T-helper 2 cell treated with Interferon-gamma antibody and Interleukin-4, amounts not matched to agents 5 μg/mL and 100 μg/mL, for 36 hours (primary cell): Measurements from ENCODE around the gene MBD6.
"Not testable (repeated sequence)": the region's sequence is repeated elsewhere in the genome, so short reads cannot be mapped to it uniquely, and the experiment has no call there.

ENCODE experiments used
- DNase-seq: peaks from one replicate; pipeline ENCODE4 v3.0.0; 2021; ENCODE audit warnings: low spot score
- H3K27ac Mint-ChIP-seq: one replicate; pipeline ENCODE4 v1.8.0; 2021; ENCODE audit warnings: mild to moderate bottlenecking, mixed read lengths
- H3K27me3 Mint-ChIP-seq: one replicate; pipeline ENCODE4 v1.8.0; 2021; ENCODE audit warnings: low read depth, mixed read lengths
- H3K36me3 Mint-ChIP-seq: one replicate; pipeline ENCODE4 v1.8.0; 2021; ENCODE audit warnings: low read depth, mixed read lengths
- H3K4me1 Mint-ChIP-seq: one replicate; pipeline ENCODE4 v1.8.0; 2021; ENCODE audit warnings: low read depth, mixed read lengths
- H3K4me3 Mint-ChIP-seq: one replicate; pipeline ENCODE4 v1.8.0; 2022; ENCODE audit warnings: mild to moderate bottlenecking, moderate library complexity, mixed read lengths
- H3K9me3 Mint-ChIP-seq: one replicate; pipeline ENCODE4 v1.8.0; 2021; ENCODE audit warnings: mixed read lengths

MBD6 gene

DNA sequence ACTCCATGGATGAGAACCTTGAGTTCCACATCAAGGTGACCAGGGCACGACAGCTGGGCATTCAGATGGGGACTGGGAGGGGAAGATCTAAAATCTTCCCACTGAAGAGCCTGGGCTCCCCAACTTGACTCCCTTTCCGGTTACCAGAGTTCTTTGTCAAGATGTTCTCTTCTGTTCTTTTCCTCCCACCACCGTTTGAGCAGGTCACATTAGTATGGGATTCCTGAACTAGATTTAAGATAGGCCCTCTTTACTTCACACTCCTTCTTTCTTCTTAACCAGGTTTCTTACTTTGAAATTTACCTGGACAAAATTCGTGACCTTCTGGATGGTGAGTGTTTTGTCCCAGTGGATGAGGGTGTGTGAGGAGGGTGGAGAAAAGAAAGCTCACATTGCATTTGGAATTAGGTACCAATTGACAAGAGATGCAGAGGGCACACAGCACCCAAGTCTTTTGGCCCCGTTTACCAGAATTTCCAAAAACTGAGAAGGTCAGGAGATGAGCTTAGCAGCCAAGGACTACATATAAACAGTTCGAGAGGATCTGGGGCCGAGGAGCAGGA lies 41.6 kb downstream of the MBD6 start:
- Mint-ChIP-seq H3K4me1 (peaks cover 2% of the 10 kb centered on the region), H3K27ac (no peak overlapping the region), H3K9me3 (no peaks in the 10 kb centered on the region)

DNA sequence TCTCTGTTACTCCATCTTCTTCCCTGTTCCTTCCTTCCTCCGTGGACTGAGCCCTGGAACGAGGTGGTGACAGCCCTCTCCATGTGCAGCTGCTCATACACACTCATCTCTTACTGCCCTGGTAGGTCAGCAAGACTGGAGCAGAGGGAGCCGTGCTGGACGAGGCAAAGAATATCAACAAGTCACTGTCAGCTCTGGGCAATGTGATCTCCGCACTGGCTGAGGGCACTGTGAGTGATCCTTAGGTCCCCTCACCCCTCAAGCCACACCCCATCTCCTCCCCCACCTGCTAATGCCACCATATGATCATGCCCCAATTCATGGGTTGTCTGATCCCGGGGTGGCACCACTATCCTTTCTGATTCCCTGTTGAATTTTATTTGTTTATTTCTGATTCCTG lies 46.2 kb downstream of the MBD6 start:
- Mint-ChIP-seq H3K4me1 (no peaks in the 10 kb centered on the region), H3K27ac (no peak overlapping the region), H3K27me3 (peaks cover 2% of the 10 kb centered on the region)

More for the DNA sequence above, 41.6 kb downstream of the MBD6 start:
- H3K27me3 Mint-ChIP-seq = peaks cover 5% of the 10 kb centered on the region
- DNase-seq = no peak
- H3K36me3 Mint-ChIP-seq = no peaks in the 10 kb centered on the region
- no peak overlapping the region for H3K4me3 Mint-ChIP-seq

DNA sequence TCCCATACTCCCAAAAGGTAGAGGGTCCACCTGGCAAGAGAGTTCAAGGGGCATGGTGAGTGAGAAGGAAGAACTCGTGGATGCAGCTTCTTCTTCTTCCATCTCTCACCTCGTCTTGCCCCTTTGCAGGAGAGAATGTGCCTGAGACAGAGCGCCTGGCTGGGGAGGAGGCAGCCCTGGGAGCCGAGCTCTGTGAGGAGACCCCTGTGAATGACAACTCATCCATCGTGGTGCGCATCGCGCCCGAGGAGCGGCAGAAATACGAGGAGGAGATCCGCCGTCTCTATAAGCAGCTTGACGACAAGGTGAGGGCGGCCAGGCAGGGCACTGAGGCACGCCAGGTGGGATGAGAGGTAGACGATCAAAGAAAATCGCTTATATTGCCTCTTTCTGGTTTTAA lies 47.2 kb downstream of the MBD6 start:
- no peaks in the 10 kb centered on the region for H3K4me1 Mint-ChIP-seq
- H3K27me3 Mint-ChIP-seq = no peaks in the 10 kb centered on the region
- H3K36me3 Mint-ChIP-seq = no peaks in the 10 kb centered on the region
- no peak for DNase-seq
- no peak overlapping the region for H3K4me3 Mint-ChIP-seq
- H3K9me3 Mint-ChIP-seq = no peaks in the 10 kb centered on the region
- H3K27ac Mint-ChIP-seq = no peak overlapping the region

More for the DNA sequence above, 46.2 kb downstream of the MBD6 start:
- Mint-ChIP-seq H3K4me3 (no peak overlapping the region), H3K36me3 (no peaks in the 10 kb centered on the region), H3K9me3 (no peaks in the 10 kb centered on the region)
- DNase-seq = no peak

DNA sequence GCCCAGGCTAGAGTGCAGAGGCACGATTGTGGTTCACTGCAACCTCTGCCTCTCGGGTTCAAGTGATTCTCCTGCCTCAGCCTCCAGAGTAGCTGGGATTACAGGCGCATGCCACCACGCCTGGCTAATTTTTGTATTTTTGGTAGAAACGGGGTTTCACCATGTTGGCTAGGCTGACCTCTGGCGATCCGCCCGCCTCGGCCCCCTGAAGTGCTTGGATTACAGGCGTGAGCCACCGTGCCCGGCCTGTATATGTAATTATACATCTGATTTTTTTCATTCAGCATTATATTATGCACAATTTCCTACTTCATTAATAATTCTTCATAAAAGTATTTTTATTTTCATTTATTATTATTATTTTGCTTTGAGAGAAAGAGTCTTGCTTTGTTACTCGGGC lies 47.8 kb downstream of the MBD6 start:
- not testable (repeated sequence) for H3K4me1 Mint-ChIP-seq, H3K27ac Mint-ChIP-seq, H3K9me3 Mint-ChIP-seq, H3K36me3 Mint-ChIP-seq, H3K27me3 Mint-ChIP-seq, H3K4me3 Mint-ChIP-seq, DNase-seq

DNA sequence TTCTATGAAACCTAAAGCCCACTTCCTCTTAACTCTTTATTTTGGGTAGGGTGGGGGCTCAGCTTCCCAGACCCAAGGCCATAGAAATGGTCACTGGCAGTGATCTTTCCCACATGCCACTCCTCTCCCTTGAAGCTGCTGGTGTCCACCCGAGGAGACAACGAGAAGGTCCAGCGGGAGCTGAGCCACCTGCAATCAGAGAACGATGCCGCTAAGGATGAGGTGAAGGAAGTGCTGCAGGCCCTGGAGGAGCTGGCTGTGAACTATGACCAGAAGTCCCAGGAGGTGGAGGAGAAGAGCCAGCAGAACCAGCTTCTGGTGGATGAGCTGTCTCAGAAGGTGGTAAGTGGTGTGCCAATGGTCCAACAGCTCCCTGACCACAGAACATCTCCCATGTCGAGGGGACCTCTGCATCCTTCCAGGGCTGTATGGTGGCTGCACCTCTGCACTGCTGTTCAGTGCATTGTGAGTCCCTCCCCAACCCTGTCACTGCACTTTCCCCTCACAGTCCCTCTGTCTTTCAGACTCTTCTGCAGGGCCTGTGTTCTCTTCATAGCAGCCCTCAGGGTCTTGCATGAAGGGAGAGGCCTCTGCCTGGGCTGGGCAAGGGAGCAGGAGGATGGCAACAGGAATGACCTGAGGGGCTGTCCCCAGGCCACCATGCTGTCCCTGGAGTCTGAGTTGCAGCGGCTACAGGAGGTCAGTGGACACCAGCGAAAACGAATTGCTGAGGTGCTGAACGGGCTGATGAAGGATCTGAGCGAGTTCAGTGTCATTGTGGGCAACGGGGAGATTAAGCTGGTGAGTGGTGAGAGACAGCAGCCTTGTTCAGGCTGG lies 49.5 kb downstream of the MBD6 start:
- DNase-seq = no peak
- Mint-ChIP-seq H3K4me1 (no peaks in the 10 kb centered on the region), H3K36me3 (no peaks in the 10 kb centered on the region), H3K9me3 (no peaks in the 10 kb centered on the region), H3K27ac (no peak overlapping the region), H3K4me3 (no peak overlapping the region), H3K27me3 (no peaks in the 10 kb centered on the region)

DNA sequence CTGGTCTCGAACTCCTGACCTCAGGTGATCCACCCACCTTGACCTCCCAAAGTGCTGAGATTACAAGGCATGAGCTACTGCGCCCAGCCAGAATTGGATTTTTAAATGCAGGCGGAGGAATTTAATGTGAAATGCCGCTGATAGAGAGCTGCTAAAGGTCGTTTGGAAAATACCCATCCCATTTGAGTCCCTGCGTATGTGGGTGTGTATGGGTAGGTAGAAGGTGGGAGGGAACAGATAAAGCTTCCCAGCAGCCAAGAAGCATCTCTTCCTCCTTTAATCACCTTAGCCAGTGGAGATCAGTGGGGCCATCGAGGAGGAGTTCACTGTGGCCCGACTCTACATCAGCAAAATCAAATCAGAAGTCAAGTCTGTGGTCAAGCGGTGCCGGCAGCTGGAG lies 52.2 kb downstream of the MBD6 start:
- Mint-ChIP-seq H3K4me3 (no peak overlapping the region), H3K9me3 (no peaks in the 10 kb centered on the region), H3K4me1 (no peaks in the 10 kb centered on the region), H3K36me3 (no peaks in the 10 kb centered on the region), H3K27ac (no peak overlapping the region), H3K27me3 (no peaks in the 10 kb centered on the region)
- no peak for DNase-seq

DNA sequence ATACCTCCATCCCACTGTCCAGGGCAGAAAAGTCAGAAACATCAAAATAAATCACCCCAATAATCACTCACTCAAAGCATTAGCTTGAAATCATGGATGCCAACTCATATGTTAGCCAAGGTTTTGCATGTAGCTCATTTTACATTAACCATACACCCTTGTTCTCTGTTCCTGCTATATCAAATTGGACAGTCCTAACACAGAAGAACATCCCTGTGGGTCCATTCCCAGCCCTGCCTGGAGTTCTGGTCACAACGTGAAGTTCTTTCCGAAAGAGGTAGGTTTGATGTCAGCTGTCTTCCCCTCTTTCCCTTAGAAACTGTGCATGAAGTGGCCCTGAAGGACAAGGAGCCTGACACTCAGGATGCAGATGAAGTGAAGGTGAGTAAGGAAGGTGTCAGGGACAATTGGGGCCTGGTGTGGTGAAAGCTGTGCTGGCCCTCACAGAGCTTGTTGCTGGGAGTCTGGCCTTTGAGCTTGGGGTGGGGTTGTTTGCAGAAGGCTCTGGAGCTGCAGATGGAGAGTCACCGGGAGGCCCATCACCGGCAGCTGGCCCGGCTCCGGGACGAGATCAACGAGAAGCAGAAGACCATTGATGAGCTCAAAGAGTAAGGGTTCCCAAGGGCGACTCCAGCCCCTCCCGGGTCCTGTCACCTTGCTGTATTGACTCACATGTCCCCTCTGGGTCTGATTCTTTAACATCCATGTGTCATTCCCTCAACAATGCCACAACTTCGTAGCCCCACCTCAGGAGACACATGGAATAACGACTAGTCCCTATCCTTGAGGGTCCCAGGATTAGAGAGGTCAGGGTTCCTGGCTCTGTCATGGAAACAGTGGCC lies 53.4 kb downstream of the MBD6 start:
- Mint-ChIP-seq H3K27ac (no peak overlapping the region), H3K4me1 (no peaks in the 10 kb centered on the region), H3K9me3 (no peaks in the 10 kb centered on the region), H3K36me3 (no peaks in the 10 kb centered on the region), H3K27me3 (no peaks in the 10 kb centered on the region), H3K4me3 (no peak overlapping the region)
- no peak for DNase-seq

DNA sequence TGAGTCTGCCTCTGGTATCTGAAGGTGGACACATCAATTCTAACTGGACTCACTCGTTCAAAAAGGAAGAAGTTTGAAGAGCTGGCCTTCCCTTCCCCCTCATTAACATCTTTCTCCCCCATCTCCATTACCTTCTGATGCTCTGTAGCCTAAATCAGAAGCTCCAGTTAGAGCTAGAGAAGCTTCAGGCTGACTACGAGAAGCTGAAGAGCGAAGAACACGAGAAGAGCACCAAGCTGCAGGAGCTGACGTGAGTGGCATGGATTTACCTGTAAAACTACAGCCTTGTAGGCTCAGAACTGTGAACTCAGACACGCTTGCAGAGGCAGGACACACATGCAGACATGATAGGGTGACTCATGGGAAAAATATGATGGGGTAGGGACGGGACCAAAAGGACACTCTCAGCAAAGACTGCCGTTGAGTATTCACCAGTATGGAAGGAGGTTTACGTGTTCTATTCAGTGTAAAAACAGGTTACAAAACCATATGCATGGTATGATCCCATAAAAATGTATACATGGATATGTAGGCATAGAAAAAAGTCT lies 54.1 kb downstream of the MBD6 start:
- H3K4me1 Mint-ChIP-seq = no peaks in the 10 kb centered on the region
- no peaks in the 10 kb centered on the region for H3K27me3 Mint-ChIP-seq
- no peak overlapping the region for H3K27ac Mint-ChIP-seq
- no peak for DNase-seq
- no peaks in the 10 kb centered on the region for H3K36me3 Mint-ChIP-seq
- no peak overlapping the region for H3K4me3 Mint-ChIP-seq
- H3K9me3 Mint-ChIP-seq = no peaks in the 10 kb centered on the region

DNA sequence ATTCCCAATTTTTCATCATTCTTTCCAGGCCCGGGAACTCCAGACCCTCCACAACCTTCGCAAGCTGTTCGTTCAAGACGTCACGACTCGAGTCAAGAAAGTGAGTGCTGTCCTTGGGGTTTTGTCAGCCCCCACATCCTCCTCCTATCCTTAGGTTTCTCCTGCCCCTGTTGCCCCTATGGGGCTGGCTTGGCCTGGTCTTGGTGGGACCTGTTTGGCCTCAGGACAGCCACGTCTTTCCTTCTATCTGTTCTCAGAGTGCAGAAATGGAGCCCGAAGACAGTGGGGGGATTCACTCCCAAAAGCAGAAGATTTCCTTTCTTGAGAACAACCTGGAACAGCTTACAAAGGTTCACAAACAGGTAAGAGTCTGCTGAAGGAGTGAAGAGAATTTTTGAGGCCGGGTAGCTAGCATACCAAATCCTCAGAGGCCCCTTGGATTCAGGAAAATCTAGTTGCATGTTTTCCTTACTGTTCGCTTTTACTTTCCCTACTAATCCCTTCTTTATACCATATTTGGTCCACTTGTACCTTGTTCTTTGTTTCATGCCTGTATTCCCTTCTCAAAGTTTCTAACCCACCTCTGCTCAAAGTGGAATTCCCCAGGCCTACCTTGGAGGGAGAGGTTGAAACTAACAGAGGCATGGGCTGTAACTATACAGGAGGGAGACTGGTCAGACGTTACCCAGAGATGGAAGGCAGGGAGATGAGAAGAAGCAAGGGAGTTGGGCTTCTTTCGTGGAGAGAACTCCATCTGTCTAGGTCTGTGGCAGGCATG lies 55.5 kb downstream of the MBD6 start:
- H3K27me3 Mint-ChIP-seq = no peaks in the 10 kb centered on the region
- no peak overlapping the region for H3K27ac Mint-ChIP-seq
- no peak overlapping the region for H3K4me3 Mint-ChIP-seq
- DNase-seq = no peak
- H3K36me3 Mint-ChIP-seq = no peaks in the 10 kb centered on the region
- H3K4me1 Mint-ChIP-seq = peaks cover 1% of the 10 kb centered on the region
- no peaks in the 10 kb centered on the region for H3K9me3 Mint-ChIP-seq

DNA sequence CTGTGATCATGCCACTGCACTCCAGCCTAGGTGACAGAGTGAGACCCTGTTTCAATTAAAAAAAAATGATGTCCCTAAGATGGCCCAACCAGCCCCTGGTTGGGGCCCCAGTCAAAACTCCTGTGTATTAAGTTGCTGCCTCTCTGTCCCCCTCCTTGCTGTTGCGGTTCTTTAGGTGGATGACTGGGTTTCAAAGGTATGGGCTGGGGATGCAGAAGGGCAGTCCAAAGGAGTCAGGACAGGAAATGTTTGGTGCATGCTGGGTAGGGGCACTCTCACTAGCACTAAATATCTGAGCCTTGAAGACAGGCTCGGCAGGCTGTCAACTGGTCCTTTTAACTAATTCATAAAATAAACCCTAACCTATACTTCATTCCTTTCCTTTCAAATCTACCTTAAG lies 56.4 kb downstream of the MBD6 start:
- peaks cover 4% of the 10 kb centered on the region for H3K4me1 Mint-ChIP-seq
- no peaks in the 10 kb centered on the region for H3K9me3 Mint-ChIP-seq
- no peaks in the 10 kb centered on the region for H3K36me3 Mint-ChIP-seq
- H3K27me3 Mint-ChIP-seq = no peaks in the 10 kb centered on the region
- no peak overlapping the region for H3K4me3 Mint-ChIP-seq
- no peak overlapping the region for H3K27ac Mint-ChIP-seq
- no peak for DNase-seq
